Thyroid gland (tissue), 4 donors: ENCODE results near the gene GNAI2. TPM values are rescaled to one million over a fixed set of nuclear protein-coding genes. Genes with fewer than 3 reads are reported as not detected.

Experiments used
- DNase-seq, 2 donors: peaks; one replicate each; pipeline ENCODE4 v3.0.0-alpha.2; 2019
- H3K27ac ChIP-seq, 3 donors: fragments of 200-600 bp; sonication (generic); 1 replicate in 2 of 3; 2 replicates in 1 of 3; pipeline ENCODE4 v1.5.1; 2016 to 2019; ENCODE audit warnings: mild to moderate bottlenecking in 1 of 3, moderate library complexity in 1 of 3
- H3K27me3 ChIP-seq: fragments of 200-600 bp; sonication (generic); one replicate; pipeline ENCODE4 v1.5.1; 2019
- H3K36me3 ChIP-seq, 2 donors: fragments of 200-600 bp; sonication (generic); one replicate each; pipeline ENCODE4 v1.5.1; 2016 to 2019
- H3K4me1 ChIP-seq, 2 donors: fragments of 200-600 bp; sonication (generic); one replicate each; pipeline ENCODE4 v1.5.1; 2017 to 2019
- H3K4me3 ChIP-seq, 3 donors: fragments of 200-600 bp; sonication (generic); replicated peaks in 1 of 3; 1 replicate in 2 of 3; 2 replicates in 1 of 3; pipeline ENCODE4 v1.5.1; 2016; ENCODE audit warnings: mild to moderate bottlenecking in 1 of 3
- H3K9me3 ChIP-seq: fragments of 200-600 bp; sonication (generic); one replicate; pipeline ENCODE4 v1.5.1; 2017
- CTCF ChIP-seq, 6 experiments: fragments of 200-600 bp in 3 of 6; fragments of 450-650 bp in 3 of 6; sonication (generic) in 3 of 6; IDR thresholded peaks; one replicate each; pipeline ENCODE4 v1.5.1; 2016 to 2019; ENCODE audit warnings: antibody characterized with exemption in 6 of 6, mild to moderate bottlenecking in 2 of 6, inconsistent platforms in 1 of 6, moderate library complexity in 1 of 6
- POLR2A ChIP-seq, 2 donors: fragments of 450-650 bp; IDR thresholded peaks; one replicate each; pipeline ENCODE4 v1.6.1; 2017; ENCODE audit warnings: antibody characterized with exemption in 2 of 2, mild to moderate bottlenecking in 2 of 2, moderate library complexity in 1 of 2
- WGBS, 2 donors: methylation state at CpG; one replicate each; pipeline ENCODE4 v1.1.5; 2017; 5-methylcytosine and 5-hydroxymethylcytosine counted together
- intact Hi-C: fragments of 100-400 bp; cut with DNase I; formaldehyde crosslinking; loops from one replicate; pipeline ENCODE4 v1.15.1; 2023
- total RNA-seq, 4 donors: library from RNA; depleted of rRNA; stranded (reverse); fragments of >200 nt; gene quantifications; one replicate each; pipeline ENCODE4 v1.2.3, GENCODE V29; 2016

GNAI2 gene
- total RNA-seq, 4 donors from 2014 or later, result 111 to 171 (median 142) TPM

- DNase-seq, result no peak
- Histone ChIP-seq H3K27me3 (no peaks in the 10 kb centered on the region), H3K9me3 (no peaks in the 10 kb centered on the region), H3K4me1 (peaks cover 0 to 5% of the 10 kb centered on the region in 2 donors), H3K4me3 (no peak overlapping the region), H3K36me3 (no peaks in the 10 kb centered on the region), H3K27ac (no peak overlapping the region)
- intact Hi-C loops, result no loop called here
- TF ChIP-seq POLR2A (IDR thresholded peaks at IDR 0.05), result no peak
- no peak for TF ChIP-seq CTCF (IDR thresholded peaks at IDR 0.05)
- 77 to 94% methylated on average over 4 to 17 of the region's 17 CpGs for WGBS, 2 donors
These were observed 17.6 kb upstream of the GNAI2 start for GRCh38 chr3:50218448-50218847.

- TF ChIP-seq CTCF (IDR thresholded peaks at IDR 0.05), result no peak
- TF ChIP-seq POLR2A (IDR thresholded peaks at IDR 0.05), result no peak
- intact Hi-C loops, result no loop called here
These were observed 16.7 kb upstream of the GNAI2 start for GRCh38 chr3:50219285-50219684.

GRCh38 chr3:50220109-50220508 lies 15.9 kb upstream of the GNAI2 start:
- Histone ChIP-seq H3K4me3 (no peak overlapping the region), H3K9me3 (no peaks in the 10 kb centered on the region), H3K27me3 (no peaks in the 10 kb centered on the region), H3K4me1 (peaks cover 0 to 5% of the 10 kb centered on the region in 2 donors), H3K36me3 (no peaks in the 10 kb centered on the region), H3K27ac (no peak overlapping the region)
- DNase-seq, result no peak
- TF ChIP-seq CTCF (IDR thresholded peaks at IDR 0.05) (no peak), POLR2A (IDR thresholded peaks at IDR 0.05) (no peak)
- WGBS, 2 donors, result 60 to 71% methylated on average over 2 to 6 of the region's 6 CpGs
- intact Hi-C loops, result no loop called here

More at GRCh38 chr3:50219285-50219684, 16.7 kb upstream of the GNAI2 start:
- Histone ChIP-seq H3K27ac (no peak overlapping the region), H3K4me1 (peaks cover 0 to 5% of the 10 kb centered on the region in 2 donors), H3K9me3 (no peaks in the 10 kb centered on the region), H3K4me3 (no peak overlapping the region), H3K36me3 (no peaks in the 10 kb centered on the region), H3K27me3 (no peaks in the 10 kb centered on the region)
- no peak for DNase-seq
- 87 to 93% methylated on average over 5 of the region's 5 CpGs for WGBS, 2 donors

- H3K9me3 ChIP-seq, result no peaks in the 10 kb centered on the region
- peaks cover under 1 to 5% of the 10 kb centered on the region in 2 donors for H3K4me1 ChIP-seq
- no peaks in the 10 kb centered on the region for H3K27me3 ChIP-seq
- TF ChIP-seq POLR2A (IDR thresholded peaks at IDR 0.05), result no peak
- TF ChIP-seq CTCF (IDR thresholded peaks at IDR 0.05), result no peak
- DNase-seq, result no peak
- H3K27ac ChIP-seq, result no peak overlapping the region
- 82% methylated on average over 4 of the region's 4 CpGs for WGBS, 2 donors
- no peaks in the 10 kb centered on the region for H3K36me3 ChIP-seq
- no peak overlapping the region for H3K4me3 ChIP-seq
- intact Hi-C loops, result no loop called here
These were observed 15.0 kb upstream of the GNAI2 start for GRCh38 chr3:50221051-50221410.

- no peak for DNase-seq
- WGBS, 2 donors, result 76% methylated on average over 6 to 12 of the region's 12 CpGs
- TF ChIP-seq CTCF (IDR thresholded peaks at IDR 0.05) (no peak), POLR2A (IDR thresholded peaks at IDR 0.05) (no peak)
- Histone ChIP-seq H3K4me3 (no peak overlapping the region), H3K27me3 (no peaks in the 10 kb centered on the region), H3K36me3 (no peaks in the 10 kb centered on the region), H3K27ac (no peak overlapping the region), H3K9me3 (no peaks in the 10 kb centered on the region), H3K4me1 (peaks cover 5 to 9% of the 10 kb centered on the region in 2 donors)
- intact Hi-C loops, result no loop called here
These were observed 14.4 kb upstream of the GNAI2 start for GRCh38 chr3:50221411-50222168.
